ENCODE measurements around the gene GPSM1. TPM values are rescaled to one million over a fixed set of nuclear protein-coding genes. Genes with fewer than 3 reads are reported as not detected.
A peak's percentile ranks its signal among the peaks of the same experiment; 100 is the strongest.
"Not testable (repeated sequence)": the region's sequence is repeated elsewhere in the genome, so short reads cannot be mapped to it uniquely, and the experiment has no call there.

GPSM1 gene
- total RNA-seq, 2 donors from 2014 or later, result 2.0 to 3.1 TPM

DNA sequence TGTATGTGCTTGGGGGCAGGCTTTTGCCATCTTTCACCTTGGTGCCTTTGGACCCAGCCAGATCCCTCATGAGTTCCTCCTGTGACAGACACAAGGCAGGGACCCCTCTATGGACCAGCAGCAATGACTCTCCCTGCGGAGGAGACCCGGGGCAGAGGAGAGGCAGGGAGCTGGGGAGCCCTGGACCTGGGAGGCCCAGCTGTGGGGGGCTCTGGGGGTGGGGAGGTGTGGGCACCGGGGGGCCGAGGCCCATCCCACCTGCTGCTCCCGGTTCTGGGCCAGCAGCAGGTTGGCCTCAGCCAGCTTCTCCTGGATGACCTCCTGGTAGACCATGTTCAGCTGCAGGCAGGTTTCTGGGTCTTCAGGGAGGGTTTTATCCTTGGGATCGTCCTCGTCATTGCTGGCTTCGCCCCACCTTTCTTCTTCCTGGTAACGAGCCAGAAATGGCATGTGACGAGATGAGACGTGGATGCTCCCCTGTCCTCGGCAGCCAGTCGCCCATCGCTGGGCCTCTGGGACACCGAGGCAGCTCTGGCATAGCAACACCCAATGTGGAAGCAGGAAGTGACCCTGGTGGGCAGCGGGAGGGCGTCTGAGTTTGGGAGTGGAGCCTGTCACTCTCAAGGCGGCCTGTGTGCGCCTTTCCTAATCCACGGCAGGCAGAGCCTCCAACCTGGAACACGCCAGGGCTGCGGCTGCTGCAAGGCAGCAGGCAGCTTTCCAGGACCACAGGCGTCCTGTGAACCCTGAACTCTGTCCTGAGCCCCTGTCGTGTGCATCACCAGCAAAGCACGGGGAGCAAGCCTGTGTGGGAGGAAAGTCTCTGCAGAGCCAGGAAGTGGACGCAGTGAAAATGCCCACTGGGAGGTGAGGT is 68.2 kb downstream of the GPSM1 start:
- ATAC-seq, result no peak
- DNase-seq, result peak in 1 of 2 donors; percentile 25
- intact Hi-C loops (cut with DNase I, micrococcal nuclease), result no loop called here

- intact Hi-C loops (cut with DNase I, micrococcal nuclease), result no loop called here
- ATAC-seq, result peak; percentile 38
- no peak for DNase-seq
Observed at GRCh38 chr9:136396219-136396515, 68.8 kb downstream of the GPSM1 start.

DNA sequence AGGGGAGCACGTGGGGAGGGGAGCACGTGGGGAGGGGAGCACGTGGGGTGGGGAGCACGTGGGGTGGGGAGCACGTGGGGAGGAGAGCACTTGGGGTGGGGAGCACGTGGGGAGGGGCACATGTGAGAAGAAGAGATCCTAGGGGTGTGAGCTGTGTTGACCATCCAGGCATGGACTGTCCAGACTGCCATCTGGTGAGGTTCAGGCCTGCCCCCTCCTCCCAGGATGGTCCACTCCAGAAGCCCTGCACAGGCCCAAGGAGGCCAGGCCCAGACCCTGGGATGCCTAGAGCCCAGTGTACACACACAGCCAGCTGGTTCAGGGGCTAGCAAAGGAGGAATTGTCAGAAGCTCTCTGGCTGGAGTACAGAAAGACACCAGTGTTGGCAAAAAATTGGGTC is 70.3 kb downstream of the GPSM1 start:
- ATAC-seq (no peak), DNase-seq (no peak)
- intact Hi-C loops (cut with DNase I, micrococcal nuclease), result no loop called here

- no peak for DNase-seq
- intact Hi-C loops (cut with DNase I, micrococcal nuclease), result no loop called here
- ATAC-seq, result no peak
Observed at GRCh38 chr9:136398286-136398685, 70.9 kb downstream of the GPSM1 start.

DNA sequence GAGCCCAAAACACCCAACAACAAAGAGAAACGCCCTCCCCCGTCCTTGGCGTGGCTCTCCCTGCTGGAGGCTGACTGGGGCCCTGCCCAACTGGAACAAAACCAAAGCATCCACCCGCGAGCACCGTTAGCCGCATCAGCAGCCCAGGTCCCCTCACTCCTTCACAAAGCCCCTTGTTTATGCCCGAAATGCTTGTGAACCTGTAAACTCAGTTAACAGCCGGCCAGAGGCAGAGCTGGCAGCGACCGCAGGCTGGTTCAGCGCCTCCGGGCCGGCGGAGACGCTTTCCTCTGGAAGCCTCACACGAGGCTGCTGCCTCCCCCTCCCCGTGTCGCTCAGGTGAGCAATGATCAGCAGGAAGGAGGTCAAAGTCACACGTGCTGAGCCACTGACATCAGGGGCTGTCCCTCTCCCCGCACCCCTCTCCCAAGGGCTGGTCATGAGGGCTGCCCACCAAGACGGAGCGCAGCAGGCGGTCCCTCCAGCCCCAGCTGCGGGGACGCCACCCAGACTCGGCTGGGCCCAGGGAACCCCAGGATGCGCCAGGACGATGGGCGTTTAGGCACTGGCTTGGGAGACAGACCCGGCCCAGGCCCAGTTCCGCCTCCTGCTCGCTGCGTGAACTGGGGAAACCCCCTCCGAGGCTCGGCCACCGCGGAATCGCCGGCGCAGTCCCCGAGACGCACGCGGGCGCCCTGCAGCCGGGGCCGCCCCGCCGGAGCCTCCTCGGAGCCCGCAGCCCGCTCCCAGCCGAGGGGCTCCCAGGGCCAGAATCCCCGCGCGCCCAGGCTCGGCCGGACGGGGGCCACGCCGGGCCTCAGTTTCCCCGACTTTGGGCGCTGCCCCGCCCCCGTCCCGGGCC is 72.1 kb downstream of the GPSM1 start:
- ATAC-seq, result peak; percentile 21
- DNase-seq, result peak in 1 of 2 donors; percentile 28
- intact Hi-C loops (cut with DNase I, micrococcal nuclease), result no loop called here

DNA sequence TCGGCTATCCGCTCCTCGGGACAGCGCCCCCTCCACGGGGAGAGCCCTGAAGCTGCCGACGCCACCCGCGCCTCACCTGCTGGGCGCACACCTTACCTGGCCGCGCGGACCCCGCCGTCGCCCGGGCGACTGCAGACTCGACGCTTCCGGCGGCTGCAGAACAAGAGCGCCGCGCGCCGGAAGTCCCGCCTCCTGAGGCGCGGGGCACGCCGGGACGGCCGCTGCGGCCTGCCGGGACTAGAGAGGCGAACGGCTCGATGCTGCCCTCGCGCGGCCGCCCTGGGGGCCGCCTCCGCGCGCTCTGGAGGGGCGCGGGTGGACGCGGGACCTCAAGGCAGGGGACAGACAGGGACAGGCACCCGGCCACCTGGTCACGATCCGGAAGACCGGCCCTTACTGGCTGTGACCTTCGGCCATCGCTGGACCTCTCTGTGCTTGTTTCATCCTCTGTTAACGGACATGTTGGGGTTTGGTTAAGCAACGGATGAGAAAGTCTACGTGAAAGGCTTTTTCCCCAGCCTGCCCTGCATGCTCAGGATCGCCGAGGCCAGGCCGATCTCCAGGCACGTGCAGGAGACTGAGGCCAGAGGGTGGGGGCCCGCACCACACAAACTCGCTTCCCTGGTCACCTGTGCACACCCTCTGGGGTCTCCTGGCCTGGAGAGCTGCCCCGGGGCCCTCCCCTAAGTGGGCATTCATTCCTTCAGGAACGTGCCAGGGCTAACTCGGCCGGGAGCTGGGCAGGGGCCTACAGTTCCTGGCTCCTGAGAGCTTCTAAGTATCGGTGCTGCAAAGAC is 72.9 kb downstream of the GPSM1 start, which contains the start of gene SNAPC4:
Gene SNAPC4 (minus strand): TSS at position 133 of the 797 bp plus-strand sequence. CDS start 1,742 bp downstream, outside the sequence.
- DNase-seq (peak; percentile 76 to 88), ATAC-seq (peak; percentile 89)
- intact Hi-C loops (cut with DNase I, micrococcal nuclease), result no loop called here

- ATAC-seq, result no peak
- intact Hi-C loops (cut with DNase I, micrococcal nuclease), result no loop called here
- DNase-seq, result no peak
Observed at GRCh38 chr9:136401173-136401922, 74.0 kb downstream of the GPSM1 start.

GRCh38 chr9:136402067-136402466 is 74.7 kb downstream of the GPSM1 start:
- DNase-seq (no peak), ATAC-seq (no peak)
- intact Hi-C loops (cut with DNase I, micrococcal nuclease), result no loop called here

DNA sequence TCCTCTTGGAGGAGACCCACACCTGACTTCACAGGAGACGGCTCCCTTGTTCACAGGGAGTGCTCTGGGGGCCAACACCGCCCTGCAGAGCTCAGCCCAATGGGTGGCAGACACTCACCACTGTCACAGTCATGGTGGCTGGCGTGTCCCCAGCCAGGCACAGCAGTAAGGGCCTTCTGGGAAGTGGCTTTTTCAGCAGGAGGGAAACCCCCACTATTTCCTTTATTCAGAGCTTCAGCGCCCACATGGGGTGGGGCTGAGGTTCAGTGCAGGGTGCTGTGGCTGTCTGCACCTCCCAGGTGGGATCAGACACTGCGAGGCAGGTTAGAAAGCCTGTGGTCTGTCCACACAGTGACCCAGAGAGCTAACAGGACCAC is 76.2 kb downstream of the GPSM1 start:
- ATAC-seq, result no peak
- no peak for DNase-seq
- intact Hi-C loops (cut with DNase I, micrococcal nuclease), result no loop called here

DNA sequence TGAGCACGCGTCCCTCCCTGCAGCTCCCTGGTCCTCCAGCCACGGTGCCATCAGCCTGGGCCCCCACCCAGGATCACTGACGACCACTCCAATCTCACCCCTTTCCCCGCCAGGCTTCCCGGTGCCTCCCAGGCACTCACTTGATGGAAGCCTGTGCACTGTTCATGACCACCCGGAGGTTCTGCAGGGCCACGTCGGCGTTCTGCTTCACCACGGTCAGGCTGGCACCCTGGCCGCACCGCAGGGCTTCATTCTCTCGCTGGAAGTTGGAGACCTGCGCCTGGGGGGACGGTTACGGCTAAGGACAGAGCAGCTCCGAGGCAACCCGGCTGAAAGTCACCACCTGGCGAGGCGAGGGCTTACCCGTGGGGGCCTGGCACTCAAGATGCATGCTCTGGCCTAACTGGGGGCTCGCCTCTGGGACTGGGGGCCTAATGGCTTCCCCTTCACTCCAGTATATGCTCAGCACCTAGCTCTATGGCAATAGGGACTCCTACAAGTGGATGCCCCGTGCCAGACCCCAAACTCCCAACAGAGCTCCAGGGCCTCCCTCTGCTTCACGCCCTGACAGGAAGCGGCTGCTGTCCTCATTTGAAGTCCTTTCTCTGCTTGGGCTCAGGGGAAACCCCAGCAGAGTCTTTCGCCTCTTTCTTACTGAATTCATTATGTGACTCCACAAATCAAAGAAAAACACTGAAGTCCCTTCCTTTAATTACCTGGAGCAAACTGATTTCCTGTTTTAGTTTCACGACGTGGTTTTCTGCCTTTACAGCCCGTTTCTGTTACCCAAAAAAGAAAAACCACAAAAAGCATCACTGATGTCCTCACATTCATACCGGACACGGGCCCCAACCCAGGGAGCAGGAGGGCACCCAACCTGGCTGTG is 76.8 kb downstream of the GPSM1 start:
- no peak for DNase-seq
- ATAC-seq, result no peak
- intact Hi-C loops (cut with DNase I, micrococcal nuclease), result no loop called here

GRCh38 chr9:136404801-136405136 is 77.4 kb downstream of the GPSM1 start:
- ATAC-seq (no peak), DNase-seq (no peak)
- intact Hi-C loops (cut with DNase I, micrococcal nuclease), result no loop called here

- intact Hi-C loops (cut with DNase I, micrococcal nuclease), result no loop called here
- ATAC-seq (no peak), DNase-seq (no peak)
Observed at GRCh38 chr9:136405481-136405880, 78.1 kb downstream of the GPSM1 start.

DNA sequence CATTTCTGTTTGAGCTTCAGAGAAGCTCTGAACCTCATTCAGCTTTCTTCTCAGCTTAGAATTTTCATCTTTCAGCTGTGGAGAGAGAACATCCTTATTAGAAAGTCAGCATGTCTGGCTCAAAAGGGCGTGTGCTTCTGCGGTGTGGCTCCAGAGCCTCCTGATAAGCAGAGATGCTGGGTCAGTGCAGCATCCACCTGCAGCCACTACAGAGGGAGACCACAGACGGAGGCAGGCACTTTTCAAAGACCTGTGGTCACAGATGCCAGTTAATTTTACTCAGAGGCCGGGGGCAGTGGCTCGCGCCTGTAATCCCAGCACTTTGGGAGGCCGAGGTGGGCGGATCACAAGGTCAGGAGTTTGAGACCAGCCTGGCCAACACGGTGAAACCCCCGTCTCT is 78.6 kb downstream of the GPSM1 start:
- intact Hi-C loops (cut with DNase I, micrococcal nuclease); DNase-seq; ATAC-seq: not testable (repeated sequence)

- ATAC-seq; DNase-seq; intact Hi-C loops (cut with DNase I, micrococcal nuclease): not testable (repeated sequence)
Observed at GRCh38 chr9:136407061-136407460, 79.7 kb downstream of the GPSM1 start.

- DNase-seq, result no peak
- no peak for ATAC-seq
- intact Hi-C loops (cut with DNase I, micrococcal nuclease), result no loop called here
Observed at GRCh38 chr9:136407911-136408310, 80.6 kb downstream of the GPSM1 start.
